IgD-negative memory B cell (primary cell): ENCODE results near the gene OR4K1. TPM values are rescaled to one million over a fixed set of nuclear protein-coding genes. Genes with fewer than 3 reads are reported as not detected.

Experiments
- H3K27ac Mint-ChIP-seq, 3 donors: one replicate each; pipeline ENCODE4 v1.8.0; 2020 to 2022; ENCODE audit warnings: mild to moderate bottlenecking in 3 of 3, mixed read lengths in 3 of 3, moderate library complexity in 1 of 3
- H3K27me3 Mint-ChIP-seq: one replicate; pipeline ENCODE4 v1.8.0; 2021; ENCODE audit warnings: mixed read lengths
- H3K36me3 Mint-ChIP-seq: one replicate; pipeline ENCODE4 v1.8.0; 2020; ENCODE audit warnings: mild to moderate bottlenecking, mixed read lengths
- H3K4me1 Mint-ChIP-seq, 3 donors: one replicate each; pipeline ENCODE4 v1.8.0; 2020 to 2022; ENCODE audit warnings: mixed read lengths in 3 of 3, mild to moderate bottlenecking in 1 of 3
- H3K4me3 Mint-ChIP-seq, 4 donors: one replicate each; pipeline ENCODE4 v1.8.0; 2020 to 2022; ENCODE audit warnings: mild to moderate bottlenecking in 4 of 4, mixed read lengths in 4 of 4, moderate library complexity in 3 of 4
- H3K9me3 Mint-ChIP-seq, 3 donors: one replicate each; pipeline ENCODE4 v1.8.0; 2020 to 2021; ENCODE audit warnings: mixed read lengths in 3 of 3, mild to moderate bottlenecking in 1 of 3
- polyA plus RNA-seq: library from polyadenylated mRNA; unstranded; fragments of 300-500 nt; fragmentation: Illumina TruSeq; gene quantifications from one replicate; pipeline ENCODE4 v1.2.3, GENCODE V29; 2021

OR4K1 gene
- polyA plus RNA-seq, 1 donor from 2014 or later: not detected

GRCh38 chr14:19975291-19975690, 44.6 kb downstream of the OR4K1 start, which contains the start of gene OR4K15:
OR4K15 (plus strand) TSS chr14:19975591; CDS start chr14:19975591, 0 bp downstream.
- Mint-ChIP-seq H3K4me1 (no peaks in the 10 kb centered on the region), H3K9me3 (peaks cover 0 to 2% (median 0%) of the 10 kb centered on the region in 3 donors), H3K36me3 (no peaks in the 10 kb centered on the region), H3K4me3 (no peak within 1 kb of the TSS), H3K27me3 (no peaks in the 10 kb centered on the region), H3K27ac (no peak within 1 kb of the TSS)

Other genes with a start within 250 kb of the OR4K1 start
- gene OR11H2, start 217.0 kb upstream of the OR4K1 start, polyA plus RNA-seq: not detected
- gene OR4Q3, start 187.3 kb upstream of the OR4K1 start, polyA plus RNA-seq: not detected
- gene OR4M1, start 157.4 kb upstream of the OR4K1 start, polyA plus RNA-seq: not detected
- gene OR4N2, start 127.1 kb upstream of the OR4K1 start, polyA plus RNA-seq: not detected
- not detected for gene OR4K2, start 55.8 kb upstream of the OR4K1 start, polyA plus RNA-seq
- gene OR4K5, start 10.3 kb upstream of the OR4K1 start, polyA plus RNA-seq: not detected
- not detected for gene OR4K15, start 44.7 kb downstream of the OR4K1 start, polyA plus RNA-seq
- gene OR4Q2, start 71.2 kb downstream of the OR4K1 start, polyA plus RNA-seq: not detected
- not detected for gene OR4K14, start 88.4 kb downstream of the OR4K1 start, polyA plus RNA-seq
- gene OR4K13, start 105.1 kb downstream of the OR4K1 start, polyA plus RNA-seq: not detected
- not detected for gene OR4L1, start 129.1 kb downstream of the OR4K1 start, polyA plus RNA-seq
- not detected for gene OR4K17, start 179.8 kb downstream of the OR4K1 start, polyA plus RNA-seq
- not detected for gene OR4N5, start 207.9 kb downstream of the OR4K1 start, polyA plus RNA-seq